ENCODE measurements around the gene MN1.

- TF ChIP-seq GATA3 (IDR thresholded peaks at IDR 0.05; ENCODE audit: low read depth, low read length): no peak
- no peak for TF ChIP-seq GATA2 (IDR thresholded peaks at IDR 0.05; ENCODE audit: low read depth, low read length)
Measured at GRCh38 chr22:27825174-27825573, 23.6 kb upstream of the MN1 start.
